ENCODE data around the gene GALNT2. TPM values are rescaled to one million over a fixed set of nuclear protein-coding genes. Genes with fewer than 3 reads are reported as not detected.

GALNT2 gene
- polyA plus RNA-seq, 1 of the 3 experiments (the other 2 are of a cell fraction) = 118 TPM

GRCh38 chr1:230170153-230170547 is 103.1 kb downstream of the GALNT2 start:
- Histone ChIP-seq H3K4me3 (ENCODE audit: low read depth in 2 of 2, low read length in 1 of 2) (no peak overlapping the region), H3K9me3 (no peaks in the 10 kb centered on the region), H3K9me2 (no peaks in the 10 kb centered on the region), H3K27ac (ENCODE audit: low read depth in 2 of 2, low read length in 1 of 2) (no peak overlapping the region), H4K20me1 (ENCODE audit: insufficient read depth) (peaks cover 51% of the 10 kb centered on the region), H3K27me3 (ENCODE audit: insufficient read depth) (no peaks in the 10 kb centered on the region), H3K79me2 (ENCODE audit: insufficient read depth) (peaks cover 61% of the 10 kb centered on the region), H2AFZ (ENCODE audit: low read depth) (no peak overlapping the region), H3K36me3 (replicated peaks in 1 of 2; ENCODE audit: control insufficient read depth in 1 of 2, insufficient read depth in 2 of 2, low read length in 1 of 2) (no peaks in the 10 kb centered on the region), H3K9ac (no peak overlapping the region), H3F3A (replicated peaks; ENCODE audit: insufficient read depth) (peaks cover 10% of the 10 kb centered on the region), H3K4me2 (no peak overlapping the region), H3K4me1 (ENCODE audit: control insufficient read depth in 1 of 2, insufficient read depth in 2 of 2, low read depth in 1 of 2, low read length in 1 of 2) (peaks cover 12 to 18% of the 10 kb centered on the region in 2 experiments; a peak in 3 of 4 replicates)
- DNase-seq = no peak
- ChIA-PET CTCF (no interaction called here), POLR2A (no interaction called here)
- 90% methylated on average over 1 of the region's 1 CpG for WGBS (ENCODE audit: low lambda C conversion rate)
- TF ChIP-seq ELF1 (IDR thresholded peaks at IDR 0.05) = no peak
- no peak for TF ChIP-seq EP300 (IDR thresholded peaks at IDR 0.05; ENCODE audit: borderline replicate concordance in 1 of 2, low read depth in 1 of 2, low read length in 1 of 2)
- TF ChIP-seq USF1 (IDR thresholded peaks at IDR 0.05; ENCODE audit: borderline replicate concordance, low read depth) = no peak

- no peak for DNase-seq
Measured at GRCh38 chr1:230170622-230171021, 103.6 kb downstream of the GALNT2 start.

More at GRCh38 chr1:230170622-230171021, 103.6 kb downstream of the GALNT2 start:
- Histone ChIP-seq H3K27ac (ENCODE audit: low read depth in 2 of 2, low read length in 1 of 2) (peak overlapping the region in 1 of 2 experiments; percentile 51; a peak in 1 of 4 replicates), H3K4me1 (ENCODE audit: control insufficient read depth in 1 of 2, insufficient read depth in 2 of 2, low read depth in 1 of 2, low read length in 1 of 2) (peaks cover 12 to 21% of the 10 kb centered on the region in 2 experiments; a peak in 3 of 4 replicates), H3K36me3 (replicated peaks in 1 of 2; ENCODE audit: control insufficient read depth in 1 of 2, insufficient read depth in 2 of 2, low read length in 1 of 2) (no peaks in the 10 kb centered on the region), H3K27me3 (ENCODE audit: insufficient read depth) (no peaks in the 10 kb centered on the region), H4K20me1 (ENCODE audit: insufficient read depth) (peaks cover 51% of the 10 kb centered on the region), H3K4me3 (ENCODE audit: low read depth in 2 of 2, low read length in 1 of 2) (no peak overlapping the region), H3K9me2 (no peaks in the 10 kb centered on the region), H3F3A (replicated peaks; ENCODE audit: insufficient read depth) (peaks cover 10% of the 10 kb centered on the region), H3K9me3 (no peaks in the 10 kb centered on the region), H3K9ac (no peak overlapping the region), H3K79me2 (ENCODE audit: insufficient read depth) (peaks cover 59% of the 10 kb centered on the region), H3K4me2 (no peak overlapping the region), H2AFZ (ENCODE audit: low read depth) (no peak overlapping the region)
- ChIA-PET POLR2A (no interaction called here), CTCF (no interaction called here)
- 91% methylated on average over 2 of the region's 2 CpGs for WGBS (ENCODE audit: low lambda C conversion rate)
- TF ChIP-seq RAD21 (IDR thresholded peaks at IDR 0.05; ENCODE audit: low read length) (no peak), MEF2A (IDR thresholded peaks at IDR 0.05; ENCODE audit: borderline replicate concordance, low read depth) (no peak), FOXM1 (IDR thresholded peaks at IDR 0.05; ENCODE audit: low read depth) (no peak), MXI1 (IDR thresholded peaks at IDR 0.05; ENCODE audit: low read depth, low read length) (no peak), NFIC (IDR thresholded peaks at IDR 0.05; ENCODE audit: borderline replicate concordance) (no peak), CTCF (IDR thresholded peaks at IDR 0.05) (no peak), EZH2phosphoT487 (IDR thresholded peaks at IDR 0.05; ENCODE audit: borderline replicate concordance, low read depth) (no peak), CHD2 (IDR thresholded peaks at IDR 0.05; ENCODE audit: low read length, partially characterized antibody) (no peak)
